HG03025 (cell line): ENCODE measurements around the gene EBF3.

ENCODE experiments used
- ATAC-seq: cut with Tn5 transposase; IDR thresholded peaks from one replicate; pipeline ENCODE4 v1.9.1; 2021; ENCODE audit warnings: mild to moderate bottlenecking, moderate library complexity; ENCODE audit not compliant: unreplicated experiment, low FRiP score

EBF3 gene

DNA sequence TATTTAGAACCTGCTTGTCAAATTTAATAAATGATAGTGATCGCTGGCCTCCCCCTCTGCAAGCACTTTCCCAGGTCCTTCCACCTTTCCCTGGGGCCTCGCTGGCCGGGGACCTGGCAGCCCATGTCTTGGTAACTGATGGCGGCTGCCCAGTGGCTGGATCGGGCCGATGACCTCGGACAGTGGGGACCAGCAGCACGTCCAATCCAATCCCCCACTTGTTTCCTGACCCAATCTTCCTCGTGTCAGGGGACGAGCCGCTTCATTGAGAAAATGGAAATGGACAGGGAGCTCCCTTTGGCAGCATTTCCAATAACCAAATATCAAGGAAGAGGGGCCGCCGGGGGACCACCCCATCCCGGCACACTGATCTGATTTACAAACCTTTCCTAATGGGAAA, 17.2 kb downstream of the EBF3 start:
- no peak for ATAC-seq

DNA sequence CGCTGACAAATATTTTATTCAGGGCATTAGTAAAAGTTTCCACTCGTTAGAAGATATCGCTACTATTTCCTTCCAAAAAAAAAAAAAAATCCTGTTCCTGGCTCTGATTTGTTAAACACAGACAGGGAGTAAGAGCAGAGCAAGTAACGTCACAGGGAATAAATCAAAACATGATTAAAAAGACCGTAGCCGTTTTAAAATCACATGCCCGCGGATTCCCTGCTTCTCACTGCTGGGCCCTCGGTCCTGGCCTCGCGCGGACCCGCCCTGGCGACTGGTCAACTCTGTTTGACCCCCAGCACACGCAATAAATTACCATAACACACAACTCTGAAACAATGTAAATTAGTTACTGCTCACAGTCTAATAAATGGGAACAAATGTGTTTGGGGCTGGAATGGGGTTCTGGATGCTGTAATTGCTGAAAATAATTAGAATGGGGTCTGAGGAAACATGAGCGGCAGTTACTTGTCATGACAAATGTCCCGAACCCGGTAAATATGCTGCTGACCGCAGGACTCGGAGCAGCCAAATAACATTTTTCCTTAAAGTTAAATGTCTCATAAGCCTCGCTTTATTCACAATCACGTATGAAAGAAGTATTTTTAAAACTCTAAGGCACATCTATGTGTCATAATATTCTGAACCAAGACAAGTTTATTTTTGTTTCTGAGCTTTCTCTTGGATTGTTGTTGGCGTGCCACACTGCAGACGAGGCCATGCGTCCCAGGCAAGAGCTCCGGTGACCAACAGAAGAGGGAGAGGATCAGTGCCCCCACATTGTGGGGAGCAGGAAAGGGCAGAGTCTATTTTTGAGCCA, 17.9 kb downstream of the EBF3 start:
- no peak for ATAC-seq

DNA sequence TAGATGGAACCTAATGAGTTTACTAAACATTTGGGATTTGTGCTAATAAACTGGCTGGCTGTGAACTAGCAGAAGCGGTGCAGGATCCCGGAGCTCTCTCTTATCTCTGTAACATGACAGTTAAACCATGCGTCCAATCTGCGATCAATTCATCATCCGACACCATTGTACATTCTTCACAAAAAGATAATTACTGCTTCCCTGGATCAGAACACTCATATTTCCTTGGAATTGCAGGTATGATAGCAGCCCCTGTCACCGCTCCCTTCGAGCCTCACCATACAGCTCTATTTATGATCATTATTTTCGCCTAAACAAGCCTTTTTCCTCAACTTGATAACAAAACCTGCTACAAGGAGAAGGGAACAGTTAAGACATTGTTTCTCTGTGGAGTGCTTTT, 18.5 kb downstream of the EBF3 start:
- no peak for ATAC-seq

DNA sequence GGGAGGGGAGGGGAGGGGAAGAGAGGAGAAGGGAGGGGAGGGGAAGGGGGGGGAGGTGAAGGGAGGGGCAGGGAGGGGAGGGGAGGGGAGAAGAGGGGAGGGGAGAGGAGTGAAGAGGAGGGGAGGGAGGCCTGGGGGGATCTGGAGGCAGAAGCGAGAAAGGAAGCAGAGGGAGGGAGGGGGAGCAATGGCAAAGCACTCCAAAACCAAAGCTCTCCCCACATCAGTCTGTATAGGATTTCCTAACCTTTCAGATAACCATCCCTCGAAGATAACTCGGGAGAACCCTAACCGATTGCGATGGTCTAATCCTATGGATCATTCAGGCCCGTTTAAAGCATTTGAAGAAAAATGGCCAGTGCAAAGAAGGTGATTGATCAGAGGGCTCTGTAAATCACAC, 19.0 kb downstream of the EBF3 start:
- no peak for ATAC-seq

DNA sequence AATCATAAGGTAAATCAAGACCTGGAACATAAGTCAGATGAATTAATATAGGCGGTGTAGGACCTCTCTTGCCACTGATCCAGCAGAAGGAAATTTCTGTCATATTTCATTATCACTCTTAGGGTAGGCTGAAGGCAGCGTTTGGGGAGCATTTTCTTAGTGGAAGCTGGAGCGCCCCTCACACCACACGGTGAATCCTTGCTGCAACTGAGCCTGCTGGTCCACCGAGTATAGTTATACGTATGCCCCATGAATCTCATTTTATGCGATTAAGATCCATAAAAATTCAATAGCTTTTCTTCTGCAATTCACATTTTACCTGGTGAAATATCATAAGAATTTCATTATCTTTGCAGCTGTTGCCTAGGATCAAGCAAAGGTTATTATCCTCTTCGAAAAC, 19.6 kb downstream of the EBF3 start:
- no peak for ATAC-seq

DNA sequence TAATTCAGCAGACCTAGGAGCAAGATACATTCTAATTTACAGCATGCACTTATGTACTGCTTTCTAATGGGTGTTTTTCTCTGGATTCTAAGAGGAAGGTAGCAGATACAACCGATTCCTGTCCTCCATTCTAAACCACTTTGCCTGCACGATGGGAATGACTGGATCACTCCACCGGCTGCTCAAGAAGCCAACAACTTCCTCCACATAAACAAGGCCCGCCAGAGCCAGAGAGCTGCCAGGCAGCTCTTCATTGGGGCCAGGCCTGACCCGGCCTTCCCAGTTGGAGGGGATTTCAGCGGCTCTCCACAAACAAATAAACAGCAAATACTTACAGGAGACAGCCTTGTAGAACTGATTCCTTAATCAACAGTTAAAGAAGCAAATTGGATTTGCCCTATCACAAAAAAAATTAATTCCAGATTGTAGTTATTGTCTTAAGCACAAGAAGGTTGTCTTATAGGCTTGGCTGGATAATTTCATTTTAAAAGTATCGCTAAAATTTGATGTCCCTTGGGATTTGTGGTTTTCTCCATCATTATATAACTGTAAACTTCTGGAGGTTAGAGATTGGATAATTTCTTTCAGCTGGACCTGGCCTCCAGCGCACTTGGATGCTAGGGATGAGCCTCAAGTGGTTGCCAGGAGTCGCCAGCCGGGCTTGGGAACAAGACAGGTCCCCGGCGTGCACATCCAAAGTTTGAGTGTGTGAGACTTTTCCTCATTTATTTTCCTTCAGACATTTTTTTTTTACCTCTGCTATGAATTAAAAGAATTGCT, 20.9 kb downstream of the EBF3 start:
- ATAC-seq = no peak

DNA sequence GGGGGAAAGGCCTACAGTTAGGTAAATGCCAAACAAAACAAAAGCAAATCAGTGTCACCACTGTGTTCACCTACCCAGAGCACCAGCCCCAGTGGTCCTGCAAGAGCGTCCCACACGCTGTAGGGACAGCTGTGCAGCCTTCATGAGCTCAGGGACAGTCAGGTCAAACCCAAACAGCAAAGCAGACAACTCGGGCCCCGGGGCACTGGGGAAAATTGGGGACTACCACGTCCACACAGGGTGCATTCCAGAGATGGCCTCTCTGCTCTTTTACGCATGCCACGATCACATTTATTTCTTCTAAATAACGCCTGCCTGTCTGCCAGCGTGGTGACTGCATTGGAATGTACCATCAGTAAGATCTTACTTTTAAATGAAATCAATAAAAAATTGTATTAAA, 21.7 kb downstream of the EBF3 start:
- no peak for ATAC-seq

DNA sequence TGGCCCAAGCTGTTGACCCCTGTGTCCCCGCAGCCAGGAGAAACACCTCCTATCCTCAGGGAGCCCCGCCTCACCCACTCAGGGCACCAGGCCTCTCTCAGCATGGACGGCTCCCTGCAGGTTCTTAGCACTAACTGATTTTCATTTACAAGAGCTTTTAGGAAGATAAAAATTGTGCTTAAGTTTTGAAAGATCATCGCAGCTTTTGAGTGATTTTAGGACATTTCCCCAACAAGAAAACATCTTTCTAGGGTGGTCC, 22.1 kb downstream of the EBF3 start:
- ATAC-seq = no peak

DNA sequence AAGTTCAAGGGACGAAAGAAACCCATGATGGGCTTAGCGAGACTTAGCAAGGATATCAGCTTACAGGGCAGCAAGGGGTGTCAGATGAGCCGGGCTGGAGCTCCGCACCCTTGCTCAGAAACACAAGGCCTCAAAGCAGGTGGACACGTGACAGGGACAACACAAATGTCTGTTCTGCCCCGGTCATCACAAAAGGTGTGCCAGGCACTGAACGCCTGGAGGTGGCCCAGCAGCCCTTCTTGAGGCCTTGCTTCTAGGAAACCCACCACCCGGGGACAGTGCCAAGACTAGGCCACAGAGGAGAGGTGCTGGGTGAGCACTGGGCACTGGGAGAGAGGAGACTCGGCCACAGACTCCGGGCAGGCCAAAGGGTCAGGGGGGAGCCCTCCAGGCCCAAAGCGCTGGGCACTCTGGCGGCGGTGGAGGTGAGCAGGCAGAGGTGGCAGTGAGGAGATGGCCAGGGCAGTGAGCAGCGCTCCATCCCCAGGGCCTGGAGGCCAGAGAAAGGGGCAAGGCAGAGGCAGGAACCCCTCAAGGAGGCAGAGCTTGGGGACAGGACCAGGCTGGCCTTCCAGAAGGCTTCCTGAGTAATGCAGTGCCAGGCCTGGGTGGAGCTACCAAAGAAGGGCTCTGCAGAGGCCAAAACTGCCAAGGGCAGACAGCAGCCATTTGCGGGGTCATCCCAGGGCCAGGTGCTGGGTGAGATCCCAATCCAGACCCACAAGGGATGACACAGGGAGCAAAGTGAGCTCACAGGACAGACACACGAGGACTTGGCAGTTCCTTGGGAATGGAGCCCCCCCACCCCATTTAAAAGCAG, 22.7 kb downstream of the EBF3 start:
- ATAC-seq = no peak

DNA sequence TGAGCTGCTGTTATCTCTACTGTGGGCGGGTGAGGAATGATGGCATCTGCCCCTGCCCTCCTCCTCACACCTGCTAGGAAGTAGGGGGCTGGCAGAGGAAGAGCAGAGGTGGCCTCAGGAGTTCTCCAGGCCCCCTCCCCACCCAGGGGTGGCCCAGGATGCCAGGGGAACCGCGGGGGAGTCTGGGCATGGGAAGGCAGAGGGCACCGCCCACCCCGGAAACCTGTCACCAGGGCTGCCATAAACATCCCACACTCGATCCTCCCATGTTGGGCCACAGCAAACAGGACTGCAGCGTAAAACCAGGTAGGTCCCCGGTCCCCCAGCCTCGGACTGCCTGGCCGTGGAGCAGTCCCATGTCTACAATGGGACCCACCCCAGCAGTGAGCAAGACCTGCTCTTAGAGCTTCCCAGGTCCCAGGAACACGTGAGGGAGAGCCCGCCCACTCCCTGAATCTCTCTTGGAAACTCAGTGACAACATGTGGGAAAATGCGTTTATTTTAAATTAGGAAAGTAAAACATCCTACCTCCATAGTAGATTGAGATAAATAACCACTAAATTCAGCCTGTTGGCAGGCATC, 23.4 kb downstream of the EBF3 start:
- no peak for ATAC-seq

DNA sequence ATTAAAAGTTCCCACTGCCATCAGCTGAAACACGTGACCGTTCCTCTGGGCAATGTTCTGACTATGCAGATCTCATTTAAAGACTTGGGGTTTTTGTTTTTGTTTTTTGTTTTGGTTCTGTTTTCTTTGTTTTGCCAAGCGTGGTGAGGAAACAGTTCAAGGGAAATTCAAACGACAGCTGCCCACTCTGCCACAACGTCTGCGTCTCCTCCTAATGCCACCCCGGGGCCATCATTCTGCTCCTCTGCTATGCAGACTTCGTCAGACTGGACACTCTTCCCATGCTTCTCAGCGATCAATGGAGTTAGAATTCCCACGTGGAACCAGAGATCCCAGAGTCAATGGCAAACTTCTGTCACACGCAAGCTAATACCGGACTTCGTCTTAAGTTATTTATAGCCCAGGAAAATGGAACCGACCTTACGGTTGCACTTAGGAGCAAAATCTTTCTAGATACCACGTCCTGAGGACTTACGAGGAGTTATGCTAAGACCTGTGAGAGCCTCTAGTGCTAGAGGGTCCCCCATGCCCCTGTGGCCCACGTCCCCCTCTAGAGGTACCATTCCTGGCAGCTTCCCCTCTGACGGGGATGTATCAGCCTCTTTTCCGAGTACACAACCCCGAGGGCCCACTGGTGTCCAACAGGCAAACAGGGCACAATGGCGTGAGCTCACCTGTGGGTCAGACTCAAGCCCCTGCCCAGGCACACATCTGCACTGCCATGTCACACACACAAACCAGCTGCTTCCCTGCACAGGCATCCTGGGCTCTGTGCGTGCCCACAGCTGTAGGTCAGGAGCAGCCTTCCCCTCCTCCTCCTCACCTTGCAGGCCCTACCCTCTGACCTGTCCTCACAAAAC, 24.4 kb downstream of the EBF3 start:
- no peak for ATAC-seq

DNA sequence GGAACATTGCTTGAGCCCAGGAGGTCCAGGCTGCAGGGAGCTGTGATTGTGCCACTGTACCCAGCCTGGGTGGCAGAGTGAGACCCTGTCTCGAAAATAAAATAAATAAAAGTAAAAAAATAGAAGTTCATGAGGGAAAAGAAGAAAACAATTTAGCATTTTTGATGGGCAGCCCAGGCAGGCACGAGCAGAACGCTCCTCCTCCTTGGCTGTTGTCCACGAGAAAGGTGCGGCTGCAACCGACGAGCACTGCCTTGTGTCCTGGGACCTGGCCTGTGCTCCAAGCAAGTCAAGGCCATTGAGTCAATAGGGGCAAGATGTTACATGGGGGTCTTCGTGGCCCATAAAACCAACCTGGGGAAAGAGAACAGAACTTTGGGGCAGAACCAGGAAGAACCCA, 25.6 kb downstream of the EBF3 start:
- no peak for ATAC-seq

DNA sequence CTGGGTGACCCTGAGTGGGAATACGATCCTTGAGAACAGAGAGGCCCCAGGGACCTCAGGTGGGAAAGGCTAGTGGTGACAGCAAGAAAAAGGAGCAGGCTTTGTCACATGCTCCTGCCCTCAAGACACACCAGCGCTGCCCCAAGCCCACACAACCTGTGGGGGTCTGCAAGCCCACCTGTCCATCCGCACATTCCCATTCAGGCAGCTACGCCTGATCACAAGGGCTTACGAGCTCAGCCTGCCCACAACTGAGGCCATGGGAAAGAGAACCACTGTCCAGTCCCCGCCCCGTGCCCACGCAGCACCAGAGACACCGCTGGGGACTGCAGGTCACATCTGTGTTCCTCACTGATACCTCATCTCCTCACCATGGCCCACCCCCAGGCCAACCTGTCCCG, 26.7 kb downstream of the EBF3 start:
- no peak for ATAC-seq

DNA sequence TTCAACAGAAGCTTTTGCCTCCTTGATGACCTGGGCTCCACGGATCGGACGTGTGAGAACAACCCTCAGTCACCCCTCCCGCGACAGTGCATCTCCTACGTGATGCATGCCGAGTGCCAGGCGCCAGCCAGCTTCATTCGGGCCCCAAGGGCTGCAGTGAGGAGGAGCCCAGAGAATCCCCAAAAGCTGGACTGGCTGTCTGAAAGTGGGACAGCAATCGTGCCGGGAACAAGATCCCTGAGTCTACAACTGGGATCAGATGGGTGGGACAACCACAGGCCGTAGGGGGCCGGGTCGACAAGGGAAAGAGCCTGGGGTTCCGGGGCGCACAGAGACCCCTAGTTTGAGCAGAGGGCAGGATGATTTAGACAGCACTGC, 27.2 kb downstream of the EBF3 start:
- ATAC-seq = no peak

DNA sequence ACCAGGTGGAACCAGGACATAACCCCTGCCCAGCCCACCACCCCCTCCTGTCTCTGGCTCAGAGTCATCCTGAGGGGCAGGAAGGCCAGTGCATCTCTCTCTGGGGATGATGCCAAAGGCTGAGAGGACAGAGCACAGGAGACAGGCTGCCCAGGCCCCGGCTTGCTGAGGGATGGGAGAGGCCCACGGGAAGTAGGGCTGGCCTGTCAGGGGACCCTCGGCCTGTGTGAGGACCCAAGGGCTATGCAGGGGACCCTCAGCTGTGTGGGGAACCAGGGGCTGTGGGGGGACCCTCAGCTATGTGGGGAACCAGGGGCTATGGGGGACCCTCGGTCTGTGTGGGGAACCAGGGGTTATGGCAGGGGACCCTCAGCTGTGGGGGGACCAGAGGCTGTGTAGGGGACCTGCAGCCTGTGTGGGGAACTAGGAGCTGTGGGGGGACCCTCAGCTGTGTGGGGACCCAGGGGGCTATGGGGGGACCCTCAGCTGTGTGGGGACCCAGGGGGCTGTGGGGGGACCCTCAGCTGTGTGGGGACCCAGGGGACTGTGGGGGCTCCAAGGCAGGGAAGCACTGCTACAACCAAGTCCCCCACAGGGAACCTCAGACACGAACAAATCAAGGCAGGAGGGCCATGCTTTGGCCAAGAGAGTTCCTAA, 27.7 kb downstream of the EBF3 start:
- no peak for ATAC-seq

DNA sequence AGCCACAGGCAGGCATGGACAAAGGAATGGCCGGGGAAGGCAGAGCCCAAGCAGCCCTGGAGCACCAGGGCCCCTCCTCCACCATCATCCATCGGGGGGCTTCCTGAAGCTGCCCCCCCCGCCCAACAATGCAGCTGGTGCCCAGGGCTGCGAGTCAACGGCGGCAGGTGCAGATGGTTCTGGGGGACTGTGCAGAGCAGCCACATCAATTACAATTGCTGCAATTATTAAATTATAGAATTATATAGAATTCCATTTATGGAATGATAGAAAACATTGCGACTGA, 28.3 kb downstream of the EBF3 start:
- no peak for ATAC-seq

DNA sequence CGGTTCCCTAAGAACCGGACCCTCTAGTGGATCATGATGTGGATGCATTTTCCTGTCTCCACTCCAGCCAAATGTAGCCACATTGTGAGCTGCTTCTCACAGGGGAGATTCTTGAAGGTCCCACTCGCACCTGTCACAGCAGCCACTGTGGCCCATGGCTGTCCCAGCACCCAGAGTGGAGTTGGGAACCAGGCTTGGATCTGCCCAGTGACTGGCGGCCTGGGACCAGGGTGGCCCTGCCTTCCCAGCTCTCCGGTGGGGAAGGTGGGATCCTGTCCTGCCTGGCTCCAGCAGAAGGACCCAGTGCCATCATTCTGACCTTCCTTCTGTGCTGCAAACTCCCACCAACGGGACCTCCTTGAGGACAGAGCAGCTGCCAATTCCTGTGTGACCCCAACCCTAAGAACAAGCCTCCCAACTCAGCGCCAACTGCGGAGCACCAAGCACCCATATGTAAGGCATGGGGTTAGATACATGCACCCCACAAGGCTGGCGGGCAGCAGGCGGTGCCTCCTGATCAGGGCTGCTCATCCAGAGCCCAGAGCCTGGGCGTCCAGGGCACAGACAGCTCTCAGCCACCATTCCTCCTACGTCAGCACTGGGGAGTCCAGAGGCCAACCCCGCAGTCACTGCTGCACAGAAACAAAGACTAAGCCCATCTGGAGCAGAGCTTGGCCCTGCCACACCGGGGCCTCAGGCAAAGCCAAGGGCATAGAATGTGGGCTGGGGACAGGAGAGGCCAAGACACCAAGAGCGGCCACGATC, 28.8 kb downstream of the EBF3 start:
- ATAC-seq = no peak

DNA sequence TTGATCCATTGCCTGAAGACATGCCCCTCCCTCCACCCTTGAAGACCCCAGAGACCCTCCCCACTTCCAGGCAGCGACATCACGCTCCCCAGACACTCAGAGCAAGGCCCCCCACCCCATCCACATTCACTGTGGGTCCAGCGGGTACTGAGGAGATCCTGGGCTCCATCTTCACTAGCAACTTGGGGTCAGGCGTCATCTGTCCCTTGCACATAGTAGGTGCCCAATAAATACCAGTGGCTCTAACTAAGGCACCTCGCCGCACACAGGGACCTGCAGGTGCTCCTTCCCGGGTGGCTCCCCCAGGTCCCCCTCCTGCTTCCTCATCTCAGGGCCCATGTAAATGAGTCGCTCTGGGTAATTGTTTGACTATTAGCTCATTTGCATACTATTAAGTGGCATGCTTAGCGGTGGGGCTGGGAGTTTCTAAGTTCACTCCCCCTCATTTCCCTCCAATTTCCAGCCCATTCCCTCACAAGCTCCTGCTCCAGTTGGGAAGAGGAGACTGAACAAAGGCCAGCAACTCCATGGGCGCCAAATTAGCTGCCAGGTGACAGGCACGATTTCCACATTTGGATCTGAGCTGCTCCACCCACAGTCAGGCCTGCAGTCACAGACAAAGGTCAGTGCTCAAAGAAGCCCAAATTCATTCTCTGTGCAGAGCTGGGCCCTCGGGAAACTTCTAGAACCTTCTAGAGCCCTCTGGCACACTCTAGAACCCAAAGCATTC, 29.7 kb downstream of the EBF3 start:
- no peak for ATAC-seq
